Transverse colon (tissue), 4 donors: ENCODE measurements around the gene ONECUT1.

Experiments
- CTCF ChIP-seq, 5 experiments: fragments of 200-600 bp in 3 of 5; fragments of 450-650 bp in 2 of 5; sonication (generic) in 3 of 5; IDR thresholded peaks; 1 replicate in 2 of 5; 2 replicates in 3 of 5; pipeline ENCODE4 v1.5.1; 2016 to 2017; ENCODE audit warnings: antibody characterized with exemption in 5 of 5, inconsistent platforms in 3 of 5, mild to moderate bottlenecking in 2 of 5, moderate library complexity in 1 of 5
- POLR2AphosphoS5 ChIP-seq, 3 donors: sonication (generic); formaldehyde crosslinking; IDR thresholded peaks; one replicate each; pipeline ENCODE4 v1.6.1; 2016; ENCODE audit warnings: antibody characterized with exemption in 3 of 3

- TF ChIP-seq POLR2AphosphoS5 (IDR thresholded peaks at IDR 0.05) (no peak), CTCF (IDR thresholded peaks at IDR 0.05) (no peak)
Observed at GRCh38 chr15:52731004-52731403, 59.1 kb downstream of the ONECUT1 start.
